AG04450 (cell line): ENCODE results near the gene TMEM94. TPM values are rescaled to one million over a fixed set of nuclear protein-coding genes. Genes with fewer than 3 reads are reported as not detected.

ENCODE experiments used
- CTCF ChIA-PET: fragments of 300-600, 350-600 bp; formaldehyde crosslinking; extraction: SDS; loops from one replicate; lab custom pipeline; 2022; ENCODE audit warnings: antibody characterized with exemption, inconsistent platforms; lab: Charles Lee
- POLR2A ChIA-PET: fragments of 350-600 bp; formaldehyde crosslinking; extraction: SDS; loops from one replicate; lab custom pipeline; 2021; ENCODE audit warnings: antibody characterized with exemption, inconsistent platforms; lab: Yijun Ruan, JAX
- DNase-seq: peaks from one replicate; pipeline ENCODE4 v3.0.0-alpha.2; 2011; ENCODE audit warnings: low read depth, low spot score
- H3K27ac ChIP-seq: one replicate; pipeline ENCODE4 v1.5.1; 2012; ENCODE audit warnings: low read depth, low read length, control low read depth
- H3K27me3 ChIP-seq: one replicate; pipeline ENCODE4 v1.6.0; 2012; ENCODE audit warnings: low read length; ENCODE audit not compliant: control insufficient read depth, insufficient read depth
- H3K4me3 ChIP-seq: 2 replicates; pipeline ENCODE4 v1.5.1; 2011; ENCODE audit warnings: mild to moderate bottlenecking, low read depth, low read length, control low read depth
- H3K9me3 ChIP-seq: 2 replicates; pipeline ENCODE4 v1.5.1; 2012; ENCODE audit warnings: low read length; ENCODE audit not compliant: control insufficient read depth, insufficient read depth
- CTCF ChIP-seq: IDR thresholded peaks from 2 replicates; pipeline ENCODE4 v1.5.1; 2011; ENCODE audit warnings: low read depth, low read length, control low read depth, inconsistent platforms
- polyA plus RNA-seq: library from polyadenylated mRNA; depleted of rRNA; stranded (reverse); fragments of >200 nt; gene quantifications from 2 replicates; pipeline ENCODE4 v1.2.3, GENCODE V29; 2011

TMEM94 gene
- polyA plus RNA-seq, 1 experiment: 14.8 TPM

GRCh38 chr17:75465039-75465438 lies 8.6 kb downstream of the TMEM94 start:
- no peak for TF ChIP-seq CTCF
- Histone ChIP-seq H3K9me3 (no peaks in the 10 kb centered on the region), H3K27ac (no peak overlapping the region), H3K4me3 (no peak overlapping the region), H3K27me3 (no peaks in the 10 kb centered on the region)
- ChIA-PET CTCF (no interaction called here), POLR2A (no interaction called here)
- no peak for DNase-seq

GRCh38 chr17:75468291-75468754 lies 11.9 kb downstream of the TMEM94 start:
- Histone ChIP-seq H3K27me3 (no peaks in the 10 kb centered on the region), H3K27ac (no peak overlapping the region), H3K9me3 (no peaks in the 10 kb centered on the region), H3K4me3 (no peak overlapping the region)
- ChIA-PET POLR2A (no interaction called here), CTCF (no interaction called here)
- no peak for DNase-seq
- TF ChIP-seq CTCF: no peak

- H3K27me3 ChIP-seq: no peaks in the 10 kb centered on the region
- no peak for TF ChIP-seq CTCF
- no peak for DNase-seq
- no peaks in the 10 kb centered on the region for H3K9me3 ChIP-seq
- H3K27ac ChIP-seq: no peak overlapping the region
- POLR2A ChIA-PET: no interaction called here
- CTCF ChIA-PET: no interaction called here
- H3K4me3 ChIP-seq: no peak overlapping the region
Observed at GRCh38 chr17:75468779-75469373, 12.4 kb downstream of the TMEM94 start.

GRCh38 chr17:75471207-75471606 lies 14.8 kb downstream of the TMEM94 start:
- no peak overlapping the region for H3K4me3 ChIP-seq
- DNase-seq: no peak
- H3K27me3 ChIP-seq: no peaks in the 10 kb centered on the region
- CTCF ChIA-PET: no interaction called here
- no peaks in the 10 kb centered on the region for H3K9me3 ChIP-seq
- POLR2A ChIA-PET: interaction anchor here (0.6 kb wide), 1 partner anchor 15 kb away, joined by 4 read pairs; no protein-coding TSS in a partner anchor
- TF ChIP-seq CTCF: no peak
- H3K27ac ChIP-seq: no peak overlapping the region

- no peaks in the 10 kb centered on the region for H3K9me3 ChIP-seq
- POLR2A ChIA-PET: no interaction called here
- DNase-seq: no peak
- no peak overlapping the region for H3K27ac ChIP-seq
- TF ChIP-seq CTCF: no peak
- CTCF ChIA-PET: no interaction called here
- H3K27me3 ChIP-seq: no peaks in the 10 kb centered on the region
- H3K4me3 ChIP-seq: no peak overlapping the region
Observed at GRCh38 chr17:75472119-75472518, 15.7 kb downstream of the TMEM94 start.
